HG03108 (cell line): ENCODE results near the gene STRBP.

Source experiments
- ATAC-seq: cut with Tn5 transposase; IDR thresholded peaks from one replicate; pipeline ENCODE4 v1.9.1; 2021; ENCODE audit warnings: moderate library complexity; ENCODE audit not compliant: unreplicated experiment

The STRBP gene

GRCh38 chr9:123138163-123138562 lies 130.2 kb downstream of the STRBP start:
- no peak for ATAC-seq

GRCh38 chr9:123135430-123135829 lies 133.0 kb downstream of the STRBP start:
- no peak for ATAC-seq

GRCh38 chr9:123132696-123133095 lies 135.7 kb downstream of the STRBP start:
- no peak for ATAC-seq

GRCh38 chr9:123131993-123132392 lies 136.4 kb downstream of the STRBP start:
- no peak for ATAC-seq

- ATAC-seq, result no peak
Observed at GRCh38 chr9:123131258-123131657, 137.1 kb downstream of the STRBP start.

GRCh38 chr9:123129423-123129822 lies 139.0 kb downstream of the STRBP start:
- ATAC-seq, result no peak

- no peak for ATAC-seq
Observed at GRCh38 chr9:123128591-123128990, 139.8 kb downstream of the STRBP start.

- ATAC-seq, result no peak
Observed at GRCh38 chr9:123127512-123128075, 140.8 kb downstream of the STRBP start.

- no peak for ATAC-seq
Observed at GRCh38 chr9:123121457-123121856, 146.9 kb downstream of the STRBP start.

GRCh38 chr9:123120953-123121352 lies 147.4 kb downstream of the STRBP start:
- ATAC-seq, result no peak

GRCh38 chr9:123120131-123120530 lies 148.3 kb downstream of the STRBP start:
- ATAC-seq, result no peak

GRCh38 chr9:123119566-123119965 lies 148.8 kb downstream of the STRBP start:
- no peak for ATAC-seq

GRCh38 chr9:123116036-123116435 lies 152.3 kb downstream of the STRBP start:
- no peak for ATAC-seq

- ATAC-seq, result no peak
Observed at GRCh38 chr9:123115146-123115913, 153.1 kb downstream of the STRBP start.

GRCh38 chr9:123113185-123113584 lies 155.2 kb downstream of the STRBP start:
- no peak for ATAC-seq

- ATAC-seq, result no peak
Observed at GRCh38 chr9:123112015-123112975, 156.1 kb downstream of the STRBP start.

GRCh38 chr9:123111427-123112014 lies 156.9 kb downstream of the STRBP start:
- ATAC-seq, result no peak

- no peak for ATAC-seq
Observed at GRCh38 chr9:123109540-123110279, 158.7 kb downstream of the STRBP start.

- ATAC-seq, result no peak
Observed at GRCh38 chr9:123108976-123109375, 159.4 kb downstream of the STRBP start.

- no peak for ATAC-seq
Observed at GRCh38 chr9:123107639-123108285, 160.6 kb downstream of the STRBP start.
